GM12873 (cell line): ENCODE data around the gene DISP2.

Source experiments
- CTCF ChIP-seq: IDR thresholded peaks from 2 replicates; pipeline ENCODE4 v1.5.1; 2012; ENCODE audit warnings: low read depth, mild to moderate bottlenecking, moderate library complexity, low read length, control low read depth; ENCODE audit not compliant: insufficient read depth; ENCODE audit errors: missing control alignments

DISP2 gene

GRCh38 chr15:40416056-40416455, 58.0 kb downstream of the DISP2 start:
- no peak for TF ChIP-seq CTCF

- TF ChIP-seq CTCF: no peak
These were observed 60.1 kb downstream of the DISP2 start for GRCh38 chr15:40418126-40418525.

- no peak for TF ChIP-seq CTCF
These were observed 62.2 kb downstream of the DISP2 start for GRCh38 chr15:40420071-40420713.

- TF ChIP-seq CTCF: no peak
These were observed 62.8 kb downstream of the DISP2 start for GRCh38 chr15:40420793-40421192.

- TF ChIP-seq CTCF: peak; percentile 98
These were observed 63.5 kb downstream of the DISP2 start for GRCh38 chr15:40421246-40422157.

- TF ChIP-seq CTCF: no peak
These were observed 66.6 kb downstream of the DISP2 start for GRCh38 chr15:40424483-40425115.

GRCh38 chr15:40425681-40426080, 67.7 kb downstream of the DISP2 start:
- no peak for TF ChIP-seq CTCF
